Skeletal muscle tissue (tissue), 4 donors: ENCODE results near the gene CENPP. TPM values are rescaled to one million over a fixed set of nuclear protein-coding genes. Genes with fewer than 3 reads are reported as not detected.

ENCODE experiments used
- H3K27ac ChIP-seq: one replicate; pipeline ENCODE4 v1.7.0; 2013; ENCODE audit warnings: mild to moderate bottlenecking, low read depth, low read length, inconsistent platforms
- H3K27me3 ChIP-seq, 3 donors: one replicate each; pipeline ENCODE4 v1.7.0; 2013; ENCODE audit warnings: low read length in 3 of 3; ENCODE audit not compliant: control insufficient read depth in 3 of 3, insufficient read depth in 3 of 3
- H3K36me3 ChIP-seq, 3 donors: one replicate each; pipeline ENCODE4 v1.7.0; 2013; ENCODE audit warnings: low read length in 3 of 3; ENCODE audit not compliant: control insufficient read depth in 3 of 3, insufficient read depth in 3 of 3
- H3K4me1 ChIP-seq, 3 donors: one replicate each; pipeline ENCODE4 v1.7.0; 2013; ENCODE audit warnings: low read length in 3 of 3, mild to moderate bottlenecking in 3 of 3; ENCODE audit not compliant: control insufficient read depth in 3 of 3, insufficient read depth in 3 of 3
- H3K4me3 ChIP-seq, 3 donors: one replicate each; pipeline ENCODE4 v1.7.0; 2013; ENCODE audit warnings: low read length in 3 of 3
- H3K9ac ChIP-seq, 3 donors: one replicate each; pipeline ENCODE4 v1.7.0; 2013; ENCODE audit warnings: low read length in 3 of 3, mild to moderate bottlenecking in 3 of 3, moderate library complexity in 2 of 3, low read depth in 1 of 3
- H3K9me3 ChIP-seq, 3 donors: one replicate each; pipeline ENCODE4 v1.7.0; 2013; ENCODE audit warnings: low read length in 3 of 3; ENCODE audit not compliant: control insufficient read depth in 3 of 3
- total RNA-seq: library from RNA; depleted of rRNA; stranded (reverse); fragments of >200 nt; gene quantifications from one replicate; pipeline ENCODE4 v1.2.3, GENCODE V29; 2014
- donor health status: Osteomylitis.

CENPP gene
- total RNA-seq, 1 donor from 2014 or later = 15.7 TPM

- peaks cover 6 to 26% (median 15%) of the 10 kb centered on the region in 3 donors for H3K36me3 ChIP-seq
- H3K27me3 ChIP-seq = no peaks in the 10 kb centered on the region
- H3K4me3 ChIP-seq = no peak overlapping the region
- no peak overlapping the region for H3K27ac ChIP-seq
- no peak overlapping the region for H3K9ac ChIP-seq
- H3K9me3 ChIP-seq = no peaks in the 10 kb centered on the region
- H3K4me1 ChIP-seq = peaks cover 6 to 18% (median 12%) of the 10 kb centered on the region in 3 donors
These were observed 333.8 kb downstream of the CENPP start for GRCh38 chr9:92659601-92660000.

- Histone ChIP-seq H3K4me1 (peaks cover 0 to 11% (median 5%) of the 10 kb centered on the region in 3 donors), H3K4me3 (no peak overlapping the region), H3K27ac (no peak overlapping the region), H3K9ac (no peak overlapping the region), H3K36me3 (peaks cover 4 to 19% (median 13%) of the 10 kb centered on the region in 3 donors), H3K9me3 (no peaks in the 10 kb centered on the region), H3K27me3 (no peaks in the 10 kb centered on the region)
These were observed 334.5 kb downstream of the CENPP start for GRCh38 chr9:92660266-92660665.

- Histone ChIP-seq H3K4me3 (no peak overlapping the region), H3K4me1 (peaks cover 0 to 13% (median 8%) of the 10 kb centered on the region in 3 donors), H3K27me3 (no peaks in the 10 kb centered on the region), H3K9me3 (no peaks in the 10 kb centered on the region), H3K36me3 (peaks cover 4 to 16% (median 12%) of the 10 kb centered on the region in 3 donors), H3K9ac (no peak overlapping the region), H3K27ac (no peak overlapping the region)
These were observed 335.4 kb downstream of the CENPP start for GRCh38 chr9:92661127-92661526.

- H3K4me1 ChIP-seq = peaks cover 0 to 18% (median 13%) of the 10 kb centered on the region in 3 donors
- no peaks in the 10 kb centered on the region for H3K9me3 ChIP-seq
- peaks cover 4 to 19% (median 14%) of the 10 kb centered on the region in 3 donors for H3K36me3 ChIP-seq
- H3K27ac ChIP-seq = no peak overlapping the region
- H3K4me3 ChIP-seq = no peak overlapping the region
- no peak overlapping the region for H3K9ac ChIP-seq
- no peaks in the 10 kb centered on the region for H3K27me3 ChIP-seq
These were observed 336.0 kb downstream of the CENPP start for GRCh38 chr9:92661743-92662142.

GRCh38 chr9:92663126-92663525, 337.4 kb downstream of the CENPP start:
- no peak overlapping the region for H3K27ac ChIP-seq
- H3K36me3 ChIP-seq = peaks cover 5 to 19% (median 13%) of the 10 kb centered on the region in 3 donors
- H3K9me3 ChIP-seq = no peaks in the 10 kb centered on the region
- no peak overlapping the region for H3K4me3 ChIP-seq
- peaks cover 0 to 22% (median 15%) of the 10 kb centered on the region in 3 donors for H3K4me1 ChIP-seq
- no peaks in the 10 kb centered on the region for H3K27me3 ChIP-seq
- H3K9ac ChIP-seq = no peak overlapping the region

- Histone ChIP-seq H3K9ac (no peak overlapping the region), H3K4me3 (no peak overlapping the region), H3K27ac (no peak overlapping the region), H3K4me1 (peaks cover 5 to 31% (median 22%) of the 10 kb centered on the region in 3 donors), H3K27me3 (no peaks in the 10 kb centered on the region), H3K36me3 (peaks cover 5 to 16% (median 8%) of the 10 kb centered on the region in 3 donors), H3K9me3 (no peaks in the 10 kb centered on the region)
These were observed 338.2 kb downstream of the CENPP start for GRCh38 chr9:92663951-92664350.

- Histone ChIP-seq H3K36me3 (peaks cover 5 to 16% (median 8%) of the 10 kb centered on the region in 3 donors), H3K9me3 (no peaks in the 10 kb centered on the region), H3K9ac (peak overlapping the region in 2 of 3 donors; percentile 5 to 50), H3K4me1 (peaks cover 6 to 35% (median 27%) of the 10 kb centered on the region in 3 donors), H3K4me3 (no peak overlapping the region), H3K27me3 (no peaks in the 10 kb centered on the region), H3K27ac (no peak overlapping the region)
These were observed 338.8 kb downstream of the CENPP start for GRCh38 chr9:92664394-92665152.

GRCh38 chr9:92665836-92666235, 340.1 kb downstream of the CENPP start:
- Histone ChIP-seq H3K36me3 (peaks cover 5 to 16% (median 8%) of the 10 kb centered on the region in 3 donors), H3K27me3 (no peaks in the 10 kb centered on the region), H3K9me3 (no peaks in the 10 kb centered on the region), H3K4me3 (no peak overlapping the region), H3K9ac (no peak overlapping the region), H3K27ac (no peak overlapping the region), H3K4me1 (peaks cover 6 to 35% (median 34%) of the 10 kb centered on the region in 3 donors)

GRCh38 chr9:92666236-92666635, 340.5 kb downstream of the CENPP start:
- H3K27me3 ChIP-seq = no peaks in the 10 kb centered on the region
- H3K9me3 ChIP-seq = no peaks in the 10 kb centered on the region
- H3K4me1 ChIP-seq = peaks cover 9 to 38% (median 38%) of the 10 kb centered on the region in 3 donors
- peaks cover 5 to 16% (median 8%) of the 10 kb centered on the region in 3 donors for H3K36me3 ChIP-seq
- H3K4me3 ChIP-seq = no peak overlapping the region
- H3K27ac ChIP-seq = no peak overlapping the region
- no peak overlapping the region for H3K9ac ChIP-seq

- no peak overlapping the region for H3K27ac ChIP-seq
- no peaks in the 10 kb centered on the region for H3K9me3 ChIP-seq
- H3K36me3 ChIP-seq = peaks cover 5 to 16% (median 7%) of the 10 kb centered on the region in 3 donors
- no peak overlapping the region for H3K9ac ChIP-seq
- H3K4me1 ChIP-seq = peaks cover 12 to 42% (median 41%) of the 10 kb centered on the region in 3 donors
- no peaks in the 10 kb centered on the region for H3K27me3 ChIP-seq
- no peak overlapping the region for H3K4me3 ChIP-seq
These were observed 341.3 kb downstream of the CENPP start for GRCh38 chr9:92666912-92667532.
